ENCODE data around the gene SLC8A3.

DNA sequence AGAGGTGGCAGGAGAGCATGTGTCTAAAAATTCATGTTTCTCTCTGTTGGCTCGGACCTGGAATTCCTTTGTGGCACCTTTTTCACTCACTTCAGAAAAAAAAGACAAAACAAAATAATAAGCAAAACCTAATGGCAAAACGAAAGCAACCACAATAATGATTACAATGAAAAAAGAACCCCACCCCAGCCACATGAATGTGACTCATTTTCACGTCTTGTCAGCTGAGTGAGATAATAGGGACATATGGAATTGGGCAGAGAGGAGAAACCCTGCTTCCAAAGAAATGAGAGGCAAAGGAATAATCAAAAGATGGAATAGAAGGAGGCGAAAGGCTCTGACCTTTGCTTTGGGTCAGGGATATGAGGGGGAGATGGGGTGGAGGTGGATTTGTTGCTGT is 143.4 kb downstream of the SLC8A3 start:
- TF ChIP-seq ZNF101 (CRISPR knock-in tag; IDR thresholded peaks at IDR 0.05; ENCODE audit: borderline replicate concordance, low read depth) (no peak), ZSCAN9 (CRISPR knock-in tag; IDR thresholded peaks at IDR 0.05; ENCODE audit: borderline replicate concordance) (no peak), ZNF124 (CRISPR knock-in tag; IDR thresholded peaks at IDR 0.05) (no peak), ATF7 (IDR thresholded peaks at IDR 0.05) (no peak), ATF7 (CRISPR knock-in tag; IDR thresholded peaks at IDR 0.05) (no peak), SP1 (IDR thresholded peaks at IDR 0.05) (no peak), SP1 (CRISPR knock-in tag; IDR thresholded peaks at IDR 0.05) (no peak), MEF2D (CRISPR knock-in tag; IDR thresholded peaks at IDR 0.05) (no peak), PAX8 (CRISPR knock-in tag; IDR thresholded peaks at IDR 0.05; ENCODE audit: borderline replicate concordance) (no peak), JUN (CRISPR knock-in tag; IDR thresholded peaks at IDR 0.05) (no peak), NR3C1 (CRISPR knock-in tag; IDR thresholded peaks at IDR 0.05) (no peak), SNAPC2 (CRISPR knock-in tag; IDR thresholded peaks at IDR 0.05) (no peak), ATAD3A (CRISPR knock-in tag; IDR thresholded peaks at IDR 0.05) (no peak)
- TF ChIP-seq, protein P1, sequence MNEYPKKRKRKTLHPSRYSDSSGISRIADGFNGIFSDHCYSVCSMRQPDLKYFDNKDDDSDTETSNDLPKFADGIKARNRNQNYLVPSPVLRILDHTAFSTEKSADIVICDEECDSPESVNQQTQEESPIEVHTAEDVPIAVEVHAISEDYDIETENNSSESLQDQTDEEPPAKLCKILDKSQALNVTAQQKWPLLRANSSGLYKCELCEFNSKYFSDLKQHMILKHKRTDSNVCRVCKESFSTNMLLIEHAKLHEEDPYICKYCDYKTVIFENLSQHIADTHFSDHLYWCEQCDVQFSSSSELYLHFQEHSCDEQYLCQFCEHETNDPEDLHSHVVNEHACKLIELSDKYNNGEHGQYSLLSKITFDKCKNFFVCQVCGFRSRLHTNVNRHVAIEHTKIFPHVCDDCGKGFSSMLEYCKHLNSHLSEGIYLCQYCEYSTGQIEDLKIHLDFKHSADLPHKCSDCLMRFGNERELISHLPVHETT (CRISPR knock-in tag; conservative IDR thresholded peaks at IDR 0.05) = no peak
- TF ChIP-seq, protein P2, sequence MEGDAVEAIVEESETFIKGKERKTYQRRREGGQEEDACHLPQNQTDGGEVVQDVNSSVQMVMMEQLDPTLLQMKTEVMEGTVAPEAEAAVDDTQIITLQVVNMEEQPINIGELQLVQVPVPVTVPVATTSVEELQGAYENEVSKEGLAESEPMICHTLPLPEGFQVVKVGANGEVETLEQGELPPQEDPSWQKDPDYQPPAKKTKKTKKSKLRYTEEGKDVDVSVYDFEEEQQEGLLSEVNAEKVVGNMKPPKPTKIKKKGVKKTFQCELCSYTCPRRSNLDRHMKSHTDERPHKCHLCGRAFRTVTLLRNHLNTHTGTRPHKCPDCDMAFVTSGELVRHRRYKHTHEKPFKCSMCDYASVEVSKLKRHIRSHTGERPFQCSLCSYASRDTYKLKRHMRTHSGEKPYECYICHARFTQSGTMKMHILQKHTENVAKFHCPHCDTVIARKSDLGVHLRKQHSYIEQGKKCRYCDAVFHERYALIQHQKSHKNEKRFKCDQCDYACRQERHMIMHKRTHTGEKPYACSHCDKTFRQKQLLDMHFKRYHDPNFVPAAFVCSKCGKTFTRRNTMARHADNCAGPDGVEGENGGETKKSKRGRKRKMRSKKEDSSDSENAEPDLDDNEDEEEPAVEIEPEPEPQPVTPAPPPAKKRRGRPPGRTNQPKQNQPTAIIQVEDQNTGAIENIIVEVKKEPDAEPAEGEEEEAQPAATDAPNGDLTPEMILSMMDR (CRISPR knock-in tag; IDR thresholded peaks at IDR 0.05) = no peak
- TF ChIP-seq, protein P3, sequence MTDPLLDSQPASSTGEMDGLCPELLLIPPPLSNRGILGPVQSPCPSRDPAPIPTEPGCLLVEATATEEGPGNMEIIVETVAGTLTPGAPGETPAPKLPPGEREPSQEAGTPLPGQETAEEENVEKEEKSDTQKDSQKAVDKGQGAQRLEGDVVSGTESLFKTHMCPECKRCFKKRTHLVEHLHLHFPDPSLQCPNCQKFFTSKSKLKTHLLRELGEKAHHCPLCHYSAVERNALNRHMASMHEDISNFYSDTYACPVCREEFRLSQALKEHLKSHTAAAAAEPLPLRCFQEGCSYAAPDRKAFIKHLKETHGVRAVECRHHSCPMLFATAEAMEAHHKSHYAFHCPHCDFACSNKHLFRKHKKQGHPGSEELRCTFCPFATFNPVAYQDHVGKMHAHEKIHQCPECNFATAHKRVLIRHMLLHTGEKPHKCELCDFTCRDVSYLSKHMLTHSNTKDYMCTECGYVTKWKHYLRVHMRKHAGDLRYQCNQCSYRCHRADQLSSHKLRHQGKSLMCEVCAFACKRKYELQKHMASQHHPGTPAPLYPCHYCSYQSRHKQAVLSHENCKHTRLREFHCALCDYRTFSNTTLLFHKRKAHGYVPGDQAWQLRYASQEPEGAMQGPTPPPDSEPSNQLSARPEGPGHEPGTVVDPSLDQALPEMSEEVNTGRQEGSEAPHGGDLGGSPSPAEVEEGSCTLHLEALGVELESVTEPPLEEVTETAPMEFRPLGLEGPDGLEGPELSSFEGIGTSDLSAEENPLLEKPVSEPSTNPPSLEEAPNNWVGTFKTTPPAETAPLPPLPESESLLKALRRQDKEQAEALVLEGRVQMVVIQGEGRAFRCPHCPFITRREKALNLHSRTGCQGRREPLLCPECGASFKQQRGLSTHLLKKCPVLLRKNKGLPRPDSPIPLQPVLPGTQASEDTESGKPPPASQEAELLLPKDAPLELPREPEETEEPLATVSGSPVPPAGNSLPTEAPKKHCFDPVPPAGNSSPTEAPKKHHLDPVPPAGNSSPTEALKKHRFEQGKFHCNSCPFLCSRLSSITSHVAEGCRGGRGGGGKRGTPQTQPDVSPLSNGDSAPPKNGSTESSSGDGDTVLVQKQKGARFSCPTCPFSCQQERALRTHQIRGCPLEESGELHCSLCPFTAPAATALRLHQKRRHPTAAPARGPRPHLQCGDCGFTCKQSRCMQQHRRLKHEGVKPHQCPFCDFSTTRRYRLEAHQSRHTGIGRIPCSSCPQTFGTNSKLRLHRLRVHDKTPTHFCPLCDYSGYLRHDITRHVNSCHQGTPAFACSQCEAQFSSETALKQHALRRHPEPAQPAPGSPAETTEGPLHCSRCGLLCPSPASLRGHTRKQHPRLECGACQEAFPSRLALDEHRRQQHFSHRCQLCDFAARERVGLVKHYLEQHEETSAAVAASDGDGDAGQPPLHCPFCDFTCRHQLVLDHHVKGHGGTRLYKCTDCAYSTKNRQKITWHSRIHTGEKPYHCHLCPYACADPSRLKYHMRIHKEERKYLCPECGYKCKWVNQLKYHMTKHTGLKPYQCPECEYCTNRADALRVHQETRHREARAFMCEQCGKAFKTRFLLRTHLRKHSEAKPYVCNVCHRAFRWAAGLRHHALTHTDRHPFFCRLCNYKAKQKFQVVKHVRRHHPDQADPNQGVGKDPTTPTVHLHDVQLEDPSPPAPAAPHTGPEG (CRISPR knock-in tag; IDR thresholded peaks at IDR 0.05) = no peak
